Measurements from ENCODE around the gene OGFOD3.

- TF ChIP-seq CTCF (IDR thresholded peaks at IDR 0.05; ENCODE audit: low read depth, low read length) = no peak
- TF ChIP-seq EZH2phosphoT487 (IDR thresholded peaks at IDR 0.05; ENCODE audit: low read depth) = no peak
These were observed 74.8 kb downstream of the OGFOD3 start for GRCh38 chr17:82343560-82343959.
